T-helper 9 cell (primary cell): Measurements from ENCODE around the gene PTRH1.

Experiments
- DNase-seq: peaks from one replicate; pipeline ENCODE4 v3.0.0-alpha.2; 2020

PTRH1 gene

DNA sequence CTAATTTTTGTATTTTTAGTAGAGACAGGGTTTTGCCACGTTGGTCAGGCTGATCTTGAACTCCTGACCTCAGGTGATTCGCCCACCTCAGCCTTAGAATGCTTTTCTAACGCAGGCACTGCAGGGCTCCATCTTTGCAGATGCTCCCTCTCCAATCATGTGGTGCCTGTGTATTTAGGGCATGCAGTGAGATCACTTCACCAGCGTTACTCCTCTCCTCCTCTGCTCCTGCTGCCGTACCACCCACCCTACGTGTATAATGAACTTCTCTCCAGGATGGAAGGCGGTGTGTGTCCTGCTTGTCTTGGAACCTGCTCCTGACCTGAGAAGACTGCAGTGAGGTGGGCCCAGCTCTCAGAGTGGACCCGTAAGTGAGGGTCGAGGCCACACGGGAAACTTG, 22.3 kb downstream of the PTRH1 start:
- DNase-seq: no peak

DNA sequence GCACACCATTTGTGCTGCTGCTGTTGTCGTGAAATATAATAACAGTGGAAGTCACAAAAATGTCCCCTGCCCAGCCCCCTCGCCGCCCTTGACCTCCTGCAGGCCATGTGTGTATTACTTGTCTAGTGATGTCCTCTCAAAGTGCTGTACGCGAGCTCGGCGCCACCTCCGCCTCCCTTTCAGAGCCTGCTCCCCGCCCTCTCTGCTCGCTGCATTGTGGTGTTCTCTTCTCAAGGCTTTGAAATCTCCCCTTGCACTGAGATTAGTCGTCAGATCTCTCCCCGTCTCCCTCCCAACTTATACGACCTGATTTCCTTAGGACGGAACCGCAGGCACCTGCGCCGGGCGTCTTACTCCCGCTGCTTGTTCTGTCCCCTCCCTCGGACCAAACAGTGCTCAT, 23.4 kb downstream of the PTRH1 start:
- DNase-seq: no peak

DNA sequence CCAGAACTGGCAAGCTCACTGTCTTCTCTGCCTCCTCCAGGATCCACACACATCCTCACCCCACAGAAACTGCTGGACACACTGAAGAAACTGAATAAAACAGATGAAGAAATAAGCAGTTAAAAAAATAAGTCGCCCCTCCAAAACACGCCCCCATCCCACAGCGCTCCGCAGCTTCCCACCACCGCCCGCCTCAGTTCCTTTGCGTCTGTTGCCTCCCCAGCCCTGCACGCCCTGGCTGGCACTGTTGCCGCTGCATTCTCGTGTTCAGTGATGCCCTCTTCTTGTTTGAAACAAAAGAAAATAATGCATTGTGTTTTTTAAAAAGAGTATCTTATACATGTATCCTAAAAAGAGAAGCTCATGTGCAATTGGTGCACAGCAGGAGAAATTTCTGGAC, 24.7 kb downstream of the PTRH1 start:
- DNase-seq: no peak

DNA sequence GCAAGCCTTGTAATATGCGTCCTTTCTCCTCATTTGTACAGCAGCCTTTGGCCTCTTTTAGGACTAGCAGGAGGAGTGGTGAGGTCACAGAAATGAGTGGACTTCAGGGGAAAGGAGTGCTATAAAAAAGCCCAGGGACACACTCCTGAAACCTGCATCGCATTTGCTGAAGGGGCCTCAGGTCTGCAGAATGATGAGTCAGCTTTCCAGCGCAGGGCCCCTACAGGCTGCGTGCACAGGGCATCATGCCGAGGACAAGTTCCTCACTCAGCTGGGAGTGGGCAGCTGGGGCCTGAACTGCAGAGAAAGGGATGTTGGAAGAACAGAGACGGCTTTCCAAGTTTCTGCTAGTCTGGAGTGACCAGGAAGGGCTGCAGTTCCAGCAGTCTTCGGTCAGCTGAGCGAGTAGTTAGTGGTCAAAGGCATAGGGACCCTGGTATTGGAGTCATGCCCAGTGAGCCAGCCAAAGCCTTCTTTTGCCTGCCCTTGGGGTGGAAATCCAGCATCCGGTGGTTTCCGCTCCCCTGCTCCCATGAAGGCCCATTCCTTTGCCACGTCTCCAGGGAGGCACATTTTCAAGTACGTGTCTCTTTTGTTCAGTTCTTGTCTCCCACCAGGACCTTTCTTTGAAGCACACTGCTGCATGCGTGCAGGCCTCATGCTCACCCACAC, 26.0 kb downstream of the PTRH1 start:
- no peak for DNase-seq

DNA sequence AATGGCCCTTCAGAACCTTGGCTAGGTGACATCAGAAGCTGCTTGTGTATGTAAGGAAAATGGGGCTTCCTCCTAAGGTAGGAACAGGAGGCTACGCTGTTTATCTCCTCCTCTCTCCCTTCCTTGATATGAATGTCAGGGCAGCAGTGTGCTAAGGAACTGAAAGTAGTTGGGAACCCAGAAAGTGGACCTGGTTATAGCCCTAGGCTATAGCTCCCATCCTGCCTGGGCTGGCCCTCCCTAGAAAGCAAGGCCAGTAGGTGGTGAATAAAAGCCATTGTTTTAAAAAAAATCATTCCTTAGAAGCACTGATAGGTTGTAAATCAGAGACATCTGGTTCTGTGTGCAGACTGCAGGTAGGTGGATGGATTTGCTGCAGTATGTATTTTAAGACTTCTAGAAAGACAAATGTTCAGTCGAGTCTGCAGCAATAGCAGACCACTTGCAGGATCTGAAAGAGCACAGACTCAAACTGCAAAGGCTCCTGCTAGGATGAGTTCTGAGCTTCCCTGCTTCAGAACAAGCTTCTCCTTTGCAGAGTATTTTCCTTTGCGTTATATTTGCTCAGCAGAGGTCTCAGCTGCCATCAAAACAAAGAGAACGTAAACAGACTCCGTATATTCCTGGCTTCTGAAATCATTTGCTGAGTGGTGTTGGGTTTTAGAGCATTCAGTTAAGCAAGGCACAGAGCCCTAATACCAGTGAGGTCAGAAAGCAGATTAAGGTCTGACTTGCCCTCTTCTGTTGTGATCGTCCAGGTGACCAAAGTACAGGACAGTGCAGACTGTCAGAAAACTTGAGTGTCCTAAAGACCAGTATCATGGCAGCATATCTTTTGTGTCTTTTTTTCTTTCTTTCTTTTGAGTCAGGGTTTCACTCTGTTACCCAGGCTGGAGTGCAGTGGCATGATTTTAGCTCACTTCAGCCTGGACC, 28.7 kb downstream of the PTRH1 start:
- no peak for DNase-seq

DNA sequence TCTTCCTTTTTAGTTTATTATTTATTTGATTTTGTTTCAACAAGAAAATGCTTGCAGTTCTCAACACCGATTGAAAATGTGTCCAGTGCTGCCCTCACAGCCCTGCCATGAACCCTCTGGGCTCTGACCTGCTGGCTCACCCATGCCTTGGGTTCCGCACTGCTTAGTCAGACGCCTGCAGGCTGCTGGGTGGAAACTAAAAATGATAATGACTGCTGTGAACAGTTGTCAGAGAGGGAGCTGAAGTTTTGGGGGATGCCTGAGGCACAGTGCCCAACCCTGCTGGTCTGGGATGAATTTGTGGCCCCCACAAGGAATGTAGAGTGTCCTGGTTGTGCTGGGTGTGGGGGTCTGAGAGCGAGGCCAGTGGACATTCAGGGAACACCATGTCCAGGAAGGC, 30.9 kb downstream of the PTRH1 start:
- no peak for DNase-seq

DNA sequence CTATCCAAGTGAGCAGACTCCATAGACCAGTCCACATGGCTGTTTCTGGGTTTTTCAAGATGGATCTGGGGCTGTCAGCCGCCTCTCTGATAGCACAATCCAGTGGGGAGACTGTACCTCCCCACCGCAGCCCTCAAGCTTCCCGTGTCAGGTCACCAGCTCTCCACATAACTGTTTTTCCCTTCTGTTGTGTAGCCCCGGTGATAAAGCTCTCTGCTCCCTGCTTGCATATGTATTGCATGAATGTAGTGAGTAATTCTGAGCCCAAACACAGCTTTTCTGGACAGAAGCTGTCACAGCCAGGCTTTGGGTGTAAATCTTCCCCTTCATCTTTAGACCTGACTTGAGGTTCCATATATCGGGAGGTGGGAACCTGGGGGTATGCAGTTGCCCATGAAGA, 31.7 kb downstream of the PTRH1 start:
- DNase-seq: no peak

DNA sequence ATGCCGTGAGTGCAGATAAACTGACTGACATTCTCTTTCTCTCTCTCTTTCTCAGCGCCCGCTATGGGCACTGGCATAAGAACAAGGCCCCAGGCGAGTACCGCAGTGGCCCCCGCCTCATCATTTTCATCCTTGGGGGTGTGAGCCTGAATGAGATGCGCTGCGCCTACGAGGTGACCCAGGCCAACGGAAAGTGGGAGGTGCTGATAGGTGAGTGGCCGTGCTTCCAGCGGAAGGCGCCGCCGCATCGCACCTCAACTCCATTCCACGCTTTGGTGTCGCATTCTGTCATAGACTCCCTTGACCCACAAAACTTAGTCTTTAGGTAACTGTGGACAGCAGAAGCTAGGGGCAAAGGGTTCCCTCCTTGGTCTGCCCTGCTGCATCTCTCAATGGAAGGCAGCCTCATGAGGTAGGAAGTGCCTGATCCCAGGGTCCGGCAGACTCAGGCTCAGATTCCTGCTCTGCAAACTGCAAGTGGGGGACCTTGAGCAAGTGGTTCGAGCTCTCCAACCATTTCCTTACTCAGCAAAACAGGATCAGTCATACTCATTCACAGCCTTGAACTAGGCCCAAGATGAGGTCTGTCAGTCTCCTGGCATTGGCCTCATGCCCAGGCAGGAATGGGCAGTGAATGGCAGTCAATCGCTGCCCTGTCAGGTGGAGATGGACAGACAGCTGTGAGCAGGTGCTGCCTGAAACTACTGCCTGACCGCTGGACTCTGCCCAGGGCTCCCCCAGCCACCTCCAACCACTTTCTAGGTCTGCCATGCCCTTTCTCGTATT, 32.9 kb downstream of the PTRH1 start:
- DNase-seq: no peak

DNA sequence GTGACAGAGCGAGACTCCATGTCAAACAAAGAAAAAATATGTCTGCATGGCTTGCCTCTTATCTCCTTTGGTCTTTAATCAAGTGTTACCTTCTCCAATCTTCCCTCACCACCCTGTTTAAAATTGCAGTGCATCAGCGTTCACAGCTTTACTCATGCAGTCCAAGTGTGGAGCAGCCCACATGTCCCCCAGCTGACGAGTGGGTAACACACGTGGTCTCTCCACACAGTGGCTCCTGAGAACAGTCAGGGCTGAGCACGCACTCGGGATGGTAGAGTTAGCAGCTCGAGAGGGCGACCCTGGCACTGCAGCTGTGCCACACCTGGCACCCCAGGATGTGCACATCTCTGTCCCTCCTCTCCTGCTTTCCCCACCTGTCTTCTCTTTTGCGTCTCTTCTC, 34.6 kb downstream of the PTRH1 start:
- no peak for DNase-seq

DNA sequence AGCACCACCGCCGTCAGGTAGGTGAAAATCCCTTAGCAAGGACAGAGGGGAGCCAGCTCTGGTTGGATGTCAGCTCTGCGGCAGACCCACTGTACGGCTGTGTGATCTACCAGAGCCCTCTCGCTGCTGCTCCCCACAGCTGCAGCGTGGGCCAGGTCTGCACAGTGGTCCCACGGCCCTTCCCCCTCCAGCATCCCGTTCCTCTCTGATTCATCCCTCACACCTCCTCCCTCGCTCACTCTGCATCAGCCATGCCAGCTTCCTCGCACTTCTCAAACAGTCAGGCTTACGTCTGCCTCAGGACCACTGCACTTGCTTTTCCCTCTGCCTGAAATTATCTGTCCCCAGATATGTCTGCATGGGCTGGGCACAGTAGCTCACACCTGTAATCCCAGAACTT, 35.2 kb downstream of the PTRH1 start:
- no peak for DNase-seq

DNA sequence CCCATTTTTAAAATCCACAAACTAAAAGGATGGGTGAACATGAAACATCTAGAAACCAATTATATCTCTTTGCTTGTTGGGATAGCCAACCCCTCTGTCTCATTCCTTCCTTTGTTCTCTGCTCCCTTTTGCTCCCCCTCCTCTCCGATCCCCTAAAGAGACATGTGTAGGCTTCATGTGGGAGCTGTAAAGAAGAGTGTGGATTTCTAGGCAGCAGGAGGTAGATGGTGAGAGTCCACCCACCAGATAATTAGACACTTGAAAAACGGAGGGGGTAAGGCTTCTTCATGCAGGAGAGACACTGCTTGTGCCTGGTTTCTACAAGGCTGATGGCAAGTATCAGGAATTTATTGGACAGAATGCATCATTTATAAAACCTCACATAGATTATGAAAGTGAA, 36.0 kb downstream of the PTRH1 start:
- no peak for DNase-seq

DNA sequence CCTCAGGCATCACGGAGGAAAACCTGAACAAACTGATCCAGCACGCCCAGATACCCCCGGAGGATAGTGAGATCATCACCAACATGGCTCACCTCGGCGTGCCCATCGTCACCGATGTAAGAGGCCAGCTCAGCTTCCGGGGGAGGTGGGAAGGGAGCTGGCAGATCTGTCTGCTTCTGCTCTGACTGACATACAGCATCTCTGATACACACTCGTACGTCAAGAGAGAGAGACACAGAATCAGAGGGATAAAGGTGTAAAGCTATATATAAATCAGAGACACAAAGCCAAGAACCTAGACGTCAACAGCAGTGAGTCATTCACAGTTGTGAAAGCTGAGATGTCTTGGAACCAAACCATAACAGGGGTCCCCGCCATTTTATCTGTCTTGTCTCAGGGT, 38.8 kb downstream of the PTRH1 start:
- DNase-seq: no peak

DNA sequence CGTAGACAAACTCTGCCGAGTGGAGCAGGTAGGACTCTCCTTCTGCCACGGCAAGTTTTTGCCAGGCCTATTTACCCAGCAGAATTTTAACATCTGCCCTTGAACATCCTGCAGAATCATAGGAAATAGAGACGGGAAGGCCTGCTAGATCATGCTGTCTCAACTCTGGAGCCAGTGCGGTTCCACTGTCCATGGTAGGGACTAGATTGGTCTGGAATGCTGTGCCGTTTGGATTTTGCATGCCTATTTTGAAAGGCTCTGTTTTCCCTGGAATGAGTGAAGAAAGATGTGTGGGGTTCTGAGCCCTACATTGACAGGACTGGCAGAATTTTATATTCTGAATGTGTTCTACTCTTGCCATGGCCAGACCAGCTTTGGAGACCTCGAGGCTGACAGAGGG, 42.2 kb downstream of the PTRH1 start:
- DNase-seq: no peak

DNA sequence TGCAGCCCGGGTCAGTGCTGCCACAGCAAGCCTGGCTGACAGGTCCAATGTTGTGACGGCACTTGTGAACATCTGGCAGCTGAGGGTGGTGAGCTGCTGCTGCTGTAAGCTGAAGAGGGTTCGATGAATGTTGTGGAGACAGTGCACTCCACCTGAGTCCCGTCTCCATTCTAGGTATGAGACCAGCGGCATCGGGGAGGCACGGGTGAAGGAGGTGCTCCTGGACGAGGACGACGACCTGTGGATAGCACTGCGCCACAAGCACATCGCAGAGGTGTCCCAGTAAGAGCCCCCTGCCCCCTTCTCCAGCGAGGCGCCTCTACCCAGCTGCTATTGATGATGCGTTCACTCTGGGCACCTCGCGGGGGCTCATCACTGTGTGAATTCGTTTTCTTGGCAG, 47.6 kb downstream of the PTRH1 start:
- no peak for DNase-seq

DNA sequence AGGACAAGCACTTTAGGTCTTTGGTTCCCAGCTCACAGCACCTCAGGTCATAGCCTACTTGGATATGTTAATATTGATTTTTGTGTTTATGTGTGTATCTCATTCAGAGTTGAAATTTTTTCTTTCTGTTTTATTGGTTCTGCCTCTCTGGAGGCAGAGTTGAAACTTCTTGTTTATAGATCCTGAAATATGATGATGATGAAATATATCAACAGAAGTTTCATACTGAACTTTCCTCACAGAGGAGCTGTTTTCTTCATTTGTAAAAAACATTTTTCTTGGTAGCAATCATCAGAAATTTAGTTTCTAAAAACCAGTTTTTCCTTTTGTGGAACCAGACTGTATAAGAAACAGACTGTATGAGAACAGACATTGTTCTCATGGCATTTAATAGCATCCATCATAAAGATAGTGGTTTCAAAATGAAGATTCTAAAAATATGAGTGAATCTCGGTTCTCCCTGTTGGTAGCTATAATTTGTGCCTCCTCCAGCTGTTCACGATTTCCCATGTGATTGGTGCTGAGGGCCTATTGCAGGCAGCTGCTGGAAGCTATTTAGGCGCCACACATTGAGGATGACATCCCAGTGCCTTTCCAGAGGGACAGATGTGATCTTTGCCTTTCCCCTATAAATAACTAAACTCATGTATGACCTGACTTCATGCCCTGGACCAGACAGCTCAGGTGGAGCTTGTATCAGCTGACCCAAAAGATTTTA, 48.2 kb downstream of the PTRH1 start:
- no peak for DNase-seq

DNA sequence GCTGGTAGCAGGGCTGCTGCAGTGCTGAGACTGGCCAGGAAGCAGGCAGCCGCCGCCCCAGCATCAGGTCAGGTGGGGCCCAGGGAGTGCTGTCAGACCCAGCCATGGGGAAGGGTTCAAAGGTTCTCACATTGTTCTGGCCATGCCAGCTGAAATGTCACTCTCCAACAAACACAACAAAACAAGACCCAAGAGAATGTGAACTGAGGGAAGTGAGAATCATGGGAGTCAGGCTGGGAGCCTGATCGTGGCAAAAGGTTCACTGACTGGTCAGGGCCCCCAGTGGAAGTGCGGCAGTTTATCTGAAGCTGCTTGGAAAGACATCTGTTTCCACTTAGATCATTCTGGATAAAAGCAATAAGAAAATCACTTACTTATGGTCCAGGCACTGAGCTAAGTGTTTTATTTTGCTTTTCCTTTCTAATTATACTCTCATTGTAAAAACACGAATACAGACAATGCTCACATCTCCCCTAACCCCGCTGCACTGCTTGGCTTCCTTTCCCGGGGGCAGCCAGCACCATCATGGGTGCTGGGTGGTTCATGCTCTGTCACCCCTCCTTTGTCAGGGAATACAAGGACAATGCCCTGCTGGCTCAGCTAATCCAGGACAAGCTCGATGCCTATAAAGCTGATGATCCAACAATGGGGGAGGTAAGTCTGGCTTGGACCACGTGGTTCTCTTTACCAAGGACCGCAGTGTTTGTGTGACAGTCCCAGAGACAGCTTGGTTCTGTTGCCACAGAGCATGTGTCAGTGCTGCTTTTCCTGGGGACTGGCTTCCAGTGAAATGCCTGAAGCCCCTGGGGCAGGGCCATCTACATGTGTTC, 50.6 kb downstream of the PTRH1 start:
- no peak for DNase-seq

DNA sequence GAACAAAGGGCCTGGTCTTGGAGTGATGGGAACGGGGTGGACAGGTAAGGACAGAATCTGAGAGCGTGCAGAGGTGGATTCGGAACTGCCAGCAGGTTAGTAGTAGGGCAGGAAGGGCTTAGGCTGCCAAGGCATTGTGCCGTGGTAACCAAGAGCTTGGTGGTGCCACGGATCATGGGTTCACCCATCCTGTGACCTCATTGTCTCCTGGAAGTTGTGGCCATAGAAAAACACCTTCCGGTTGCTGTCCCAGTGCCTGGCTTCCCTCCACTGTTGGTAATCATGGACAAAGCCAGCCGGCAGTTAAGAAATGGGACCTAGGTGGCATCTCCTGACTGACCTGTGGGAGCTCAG, 51.2 kb downstream of the PTRH1 start:
- DNase-seq: no peak
